GM12874 (cell line): ENCODE measurements around the gene GBGT1.

Source experiments
- TF ChIP-seq, protein P1 (sequence below): IDR thresholded peaks from 2 replicates; pipeline ENCODE4 v1.5.1; 2011; ENCODE audit warnings: low read depth, mild to moderate bottlenecking, control low read depth, low read length, moderate library complexity; ENCODE audit not compliant: insufficient read depth

The GBGT1 gene

DNA sequence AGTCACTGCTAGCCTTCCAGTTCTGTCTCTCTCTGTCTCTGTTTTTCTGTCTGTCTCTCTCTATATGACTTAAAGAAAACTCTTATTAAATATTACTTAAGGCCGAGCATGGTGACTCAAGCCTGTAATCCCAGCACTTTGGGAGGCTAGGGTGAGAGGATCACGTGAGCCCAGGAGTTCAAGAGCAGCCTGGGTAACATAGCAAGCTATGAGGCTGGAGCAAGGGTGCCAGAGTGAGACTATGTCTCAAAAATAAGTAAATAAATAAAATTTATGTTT, 1.7 kb upstream of the GBGT1 start:
- TF ChIP-seq, protein P1, sequence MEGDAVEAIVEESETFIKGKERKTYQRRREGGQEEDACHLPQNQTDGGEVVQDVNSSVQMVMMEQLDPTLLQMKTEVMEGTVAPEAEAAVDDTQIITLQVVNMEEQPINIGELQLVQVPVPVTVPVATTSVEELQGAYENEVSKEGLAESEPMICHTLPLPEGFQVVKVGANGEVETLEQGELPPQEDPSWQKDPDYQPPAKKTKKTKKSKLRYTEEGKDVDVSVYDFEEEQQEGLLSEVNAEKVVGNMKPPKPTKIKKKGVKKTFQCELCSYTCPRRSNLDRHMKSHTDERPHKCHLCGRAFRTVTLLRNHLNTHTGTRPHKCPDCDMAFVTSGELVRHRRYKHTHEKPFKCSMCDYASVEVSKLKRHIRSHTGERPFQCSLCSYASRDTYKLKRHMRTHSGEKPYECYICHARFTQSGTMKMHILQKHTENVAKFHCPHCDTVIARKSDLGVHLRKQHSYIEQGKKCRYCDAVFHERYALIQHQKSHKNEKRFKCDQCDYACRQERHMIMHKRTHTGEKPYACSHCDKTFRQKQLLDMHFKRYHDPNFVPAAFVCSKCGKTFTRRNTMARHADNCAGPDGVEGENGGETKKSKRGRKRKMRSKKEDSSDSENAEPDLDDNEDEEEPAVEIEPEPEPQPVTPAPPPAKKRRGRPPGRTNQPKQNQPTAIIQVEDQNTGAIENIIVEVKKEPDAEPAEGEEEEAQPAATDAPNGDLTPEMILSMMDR, result no peak

DNA sequence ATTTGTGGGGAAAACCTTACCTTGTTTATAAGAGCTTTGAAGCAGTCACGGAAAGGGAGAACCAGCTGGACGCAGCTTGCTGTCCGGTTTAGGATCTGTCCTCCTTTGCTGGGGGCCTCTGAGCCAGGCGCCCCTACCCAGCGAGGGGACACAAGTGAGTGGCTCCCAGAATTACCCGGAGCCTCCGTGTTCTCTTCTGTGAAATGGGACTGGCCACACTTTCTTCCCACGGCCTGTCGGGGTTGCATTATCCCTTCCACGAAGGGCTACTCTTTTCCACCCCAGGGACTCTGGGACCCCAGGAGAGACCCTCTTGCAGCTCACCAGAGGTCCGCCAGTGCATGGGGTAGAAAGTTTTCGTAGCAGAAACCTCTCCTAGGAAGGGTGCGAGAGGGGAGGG, 477 bp upstream of the GBGT1 start:
- TF ChIP-seq, protein P1, result no peak

DNA sequence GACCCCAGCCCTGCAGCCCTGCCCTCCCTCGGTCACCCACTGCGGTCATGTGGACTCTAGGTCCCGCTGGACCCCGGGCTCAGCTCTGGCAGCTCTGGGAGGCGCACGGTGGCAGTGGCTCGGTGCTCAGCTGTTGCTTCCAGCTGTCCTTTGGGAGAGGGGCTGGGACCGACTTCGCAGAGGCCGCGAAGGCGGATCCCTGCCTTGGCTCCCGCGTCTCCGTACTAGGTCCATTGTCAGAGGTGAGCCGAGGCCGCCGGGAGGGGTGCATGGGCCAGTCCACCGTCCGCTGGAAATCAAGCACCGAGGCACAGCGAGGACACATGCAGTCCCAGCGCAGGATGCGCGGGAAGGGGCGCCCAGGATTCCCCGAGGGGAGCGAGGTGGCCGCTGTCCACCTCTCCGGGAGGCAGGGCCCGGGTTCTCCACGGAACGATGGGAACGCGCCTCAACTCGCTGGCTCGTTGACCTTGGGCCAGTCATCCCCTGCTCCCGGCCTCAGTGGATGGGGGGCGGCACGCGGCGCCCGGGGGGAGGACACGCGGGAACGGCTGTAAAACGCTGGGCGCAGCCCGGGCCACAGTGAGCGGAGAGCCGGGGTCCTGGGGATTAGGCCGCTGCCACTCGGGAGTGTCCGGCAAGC, 732 bp downstream of the GBGT1 start:
- TF ChIP-seq, protein P1, result no peak

DNA sequence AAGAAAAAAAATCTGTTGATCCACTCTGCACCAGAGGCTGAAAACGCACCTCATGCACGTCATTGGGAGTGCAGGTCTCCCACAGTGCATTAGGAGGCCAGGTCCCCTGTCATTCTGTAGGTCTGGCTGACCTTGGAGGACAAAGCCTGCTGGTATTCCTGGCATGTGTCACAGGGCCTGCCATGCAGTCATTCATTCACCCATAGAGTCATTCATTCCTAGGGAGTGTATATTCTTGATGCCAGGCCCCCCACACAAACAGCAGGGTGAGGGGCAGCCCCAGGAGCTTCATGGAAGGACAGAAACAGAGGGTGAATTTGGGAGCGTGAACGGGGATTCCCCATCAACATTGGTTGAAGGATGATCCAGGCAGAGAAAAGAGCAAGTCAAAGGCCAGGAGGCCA, 2.2 kb downstream of the GBGT1 start:
- TF ChIP-seq, protein P1, result no peak

DNA sequence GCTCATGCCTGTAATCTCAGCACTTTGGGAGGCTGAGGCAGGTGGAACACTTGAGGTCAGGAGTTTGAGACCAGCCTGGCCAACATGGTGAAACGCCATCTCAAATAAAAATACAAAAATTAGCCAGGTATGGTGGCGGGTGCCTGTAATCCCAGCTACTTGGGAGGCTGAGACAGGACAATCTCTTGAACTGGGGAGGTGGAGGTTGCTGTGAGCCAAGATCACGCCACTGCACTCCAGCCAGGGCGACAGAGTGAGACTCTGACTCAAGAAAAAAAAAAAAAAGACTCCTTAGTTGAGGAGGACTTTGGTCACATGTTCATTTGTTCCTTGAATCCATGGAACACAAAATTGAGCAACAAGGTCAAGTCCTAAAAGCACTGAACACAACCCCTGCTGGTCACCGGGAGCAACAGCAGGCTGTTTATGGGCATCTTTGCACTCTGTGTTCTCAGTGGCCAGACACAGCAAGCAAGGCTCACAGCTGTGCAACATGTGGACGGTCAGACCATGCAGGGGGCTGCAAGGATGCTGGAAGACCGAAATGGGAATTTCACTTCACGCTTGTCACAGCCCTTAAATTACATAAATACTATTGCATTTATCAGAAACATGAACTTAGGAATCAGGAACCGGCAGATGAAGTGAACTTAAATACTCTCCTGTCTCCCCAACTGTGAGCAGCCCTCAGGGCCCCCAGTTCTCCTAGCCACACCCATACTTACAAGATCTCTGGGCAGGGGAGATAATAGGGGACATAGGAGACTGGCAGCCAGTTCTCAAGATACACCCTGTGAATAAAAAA, 2.8 kb downstream of the GBGT1 start:
- TF ChIP-seq, protein P1, result peak; percentile 88

DNA sequence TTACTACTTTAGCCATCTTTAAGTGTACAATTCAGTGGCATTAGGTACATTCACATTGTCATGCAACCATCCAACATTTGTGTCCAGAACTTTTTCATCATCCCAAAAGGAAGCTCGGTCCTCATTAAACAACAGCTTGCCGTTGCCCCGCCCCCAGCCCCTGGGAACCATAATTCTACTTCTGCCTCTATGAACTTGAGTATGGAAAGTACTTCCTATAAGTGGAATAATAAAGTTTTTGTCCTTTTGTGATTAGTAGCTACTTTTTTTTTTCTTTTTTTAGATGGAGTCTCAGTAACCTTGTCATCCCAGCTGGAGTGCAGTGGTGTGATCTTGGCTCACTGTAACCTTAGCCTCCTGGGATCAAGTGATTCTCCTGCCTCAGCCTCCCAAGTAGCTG, 5.0 kb downstream of the GBGT1 start:
- TF ChIP-seq, protein P1, result no peak

DNA sequence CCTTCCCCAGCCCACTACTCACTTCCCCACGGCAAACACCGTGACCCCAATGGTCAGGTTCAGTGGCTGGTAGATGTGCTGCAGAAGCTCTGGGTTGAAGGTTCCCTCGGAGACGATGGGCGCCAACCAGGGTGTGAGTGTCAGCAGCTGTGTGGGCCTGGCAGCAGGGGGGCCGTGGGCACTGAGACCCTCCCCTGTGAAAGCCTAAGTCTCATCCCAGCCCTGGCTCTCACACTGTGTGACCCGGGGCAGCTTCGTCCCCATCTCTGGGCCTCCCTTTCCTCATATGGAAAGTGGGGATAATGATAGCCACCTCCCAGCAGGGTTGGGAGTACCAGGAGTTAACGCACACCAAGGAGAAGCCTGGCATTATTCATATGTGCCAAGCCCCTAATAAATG, 8.6 kb downstream of the GBGT1 start:
- TF ChIP-seq, protein P1, result no peak
